Endothelial cell of umbilical vein (primary cell): ENCODE results near the gene ZNF302.

Experiments
- CTCF ChIP-seq, 2 donors: IDR thresholded peaks; 1 replicate in 1 of 2; 2 replicates in 1 of 2; pipeline ENCODE4 v1.5.1; 2011; ENCODE audit warnings: low read length in 2 of 2, mild to moderate bottlenecking in 2 of 2, moderate library complexity in 2 of 2, control low read depth in 1 of 2, inconsistent platforms in 1 of 2, low read depth in 1 of 2; ENCODE audit not compliant: insufficient read depth in 1 of 2; ENCODE audit errors: extremely low read depth in 1 of 2
- EZH2 ChIP-seq: IDR thresholded peaks from 2 replicates; pipeline ENCODE4 v1.6.1; 2012; ENCODE audit warnings: borderline replicate concordance, low read depth, mild to moderate bottlenecking, moderate library complexity, low read length, inconsistent platforms; ENCODE audit not compliant: severe bottlenecking
- FOS ChIP-seq: IDR thresholded peaks from 2 replicates; pipeline ENCODE4 v1.6.1; 2011; ENCODE audit warnings: mild to moderate bottlenecking, low read length, moderate library complexity, borderline replicate concordance; ENCODE audit not compliant: insufficient read depth
- GATA2 ChIP-seq: IDR thresholded peaks from 2 replicates; pipeline ENCODE4 v1.7.0; 2011; ENCODE audit warnings: low read depth, mild to moderate bottlenecking, moderate library complexity, mixed read lengths, low read length; ENCODE audit not compliant: insufficient read length, insufficient read depth
- JUN ChIP-seq: IDR thresholded peaks from 2 replicates; pipeline ENCODE4 v1.6.1; 2011; ENCODE audit warnings: borderline replicate concordance, low read depth; ENCODE audit not compliant: insufficient read length, insufficient read depth
- POLR2A ChIP-seq: IDR thresholded peaks from 2 replicates; pipeline ENCODE4 v1.6.1; 2012; ENCODE audit warnings: low read depth, mild to moderate bottlenecking, control low read depth, low read length
- POLR2AphosphoS5 ChIP-seq: IDR thresholded peaks from 2 replicates; pipeline ENCODE4 v1.6.1; 2012; ENCODE audit warnings: low read depth, mild to moderate bottlenecking, control low read depth, low read length, moderate library complexity; ENCODE audit not compliant: insufficient read depth
- TF ChIP-seq, protein P1 (sequence below): IDR thresholded peaks from 2 replicates; pipeline ENCODE4 v1.6.1; 2011; ENCODE audit not compliant: insufficient read depth, insufficient read length

DNA sequence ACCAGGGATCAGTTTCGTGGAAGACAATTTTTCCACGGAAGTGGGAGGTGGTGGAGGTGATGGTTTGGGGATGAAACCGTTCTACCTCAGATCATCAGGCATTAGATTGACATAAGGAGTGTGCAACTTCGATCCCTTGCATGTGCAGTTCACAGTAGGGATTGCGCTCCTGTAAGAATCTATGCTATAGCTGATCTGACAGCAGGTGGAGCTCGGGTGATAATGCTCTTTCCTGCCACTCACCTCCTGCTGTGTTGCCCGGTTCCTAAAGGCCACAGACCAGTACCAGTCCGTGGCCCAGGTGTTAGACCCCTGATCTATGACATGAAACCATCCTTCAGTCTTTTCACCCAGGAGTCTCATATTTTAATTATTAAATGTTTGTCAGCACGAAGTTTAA is 4.0 kb downstream of the ZNF302 start:
- TF ChIP-seq CTCF (IDR thresholded peaks at IDR 0.05; ENCODE audit: extremely low read depth in 1 of 2, insufficient read depth in 1 of 2, low read depth in 1 of 2, low read length in 2 of 2) (no peak), POLR2A (no peak), GATA2 (no peak), FOS (no peak), POLR2AphosphoS5 (no peak), JUN (no peak), EZH2 (no peak)
- TF ChIP-seq, protein P1, sequence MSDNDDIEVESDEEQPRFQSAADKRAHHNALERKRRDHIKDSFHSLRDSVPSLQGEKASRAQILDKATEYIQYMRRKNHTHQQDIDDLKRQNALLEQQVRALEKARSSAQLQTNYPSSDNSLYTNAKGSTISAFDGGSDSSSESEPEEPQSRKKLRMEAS = no peak
